ENCODE data around the gene C2CD4D. TPM values are rescaled to one million over a fixed set of nuclear protein-coding genes. Genes with fewer than 3 reads are reported as not detected.

Gene C2CD4D
- total and polyA plus RNA-seq, 10 donors = 0.03 to 0.51 (median 0.07) TPM; not detected in 7

GRCh38 chr1:151831256-151831591, 8.4 kb downstream of the C2CD4D start:
- TF ChIP-seq CTCF (IDR thresholded peaks at IDR 0.05 in 8 of 11, conservative IDR thresholded peaks at IDR 0.05 in 3 of 11) (no peak), POLR2A (IDR thresholded peaks at IDR 0.05) (no peak), POLR2AphosphoS5 (IDR thresholded peaks at IDR 0.05) (no peak)
- peak overlapping the region in 3 of 8 donors; percentile 4 to 65 (median 14) for H3K27ac ChIP-seq
- DNase-seq = no peak
- intact Hi-C loops (cut with DNase I; ENCODE audit: low total_unique reads) = loop anchor here (10.0 kb wide), 1 partner anchor 236 kb away; no protein-coding TSS in a partner anchor
- H3K27me3 ChIP-seq (replicated peaks in 1 of 7) = peaks cover 0 to 19% (median 0%) of the 10 kb centered on the region in 7 donors
- 73 to 91% (median 78%) methylated on average over 4 of the region's 4 CpGs for WGBS, 5 donors
- H3K4me1 ChIP-seq = peaks cover 6 to 53% (median 29%) of the 10 kb centered on the region in 6 donors
- H3K9me3 ChIP-seq = no peaks in the 10 kb centered on the region
- no peaks in the 10 kb centered on the region for H3K36me3 ChIP-seq
- H3K4me3 ChIP-seq = peak overlapping the region in 1 of 8 donors; percentile 19

DNA sequence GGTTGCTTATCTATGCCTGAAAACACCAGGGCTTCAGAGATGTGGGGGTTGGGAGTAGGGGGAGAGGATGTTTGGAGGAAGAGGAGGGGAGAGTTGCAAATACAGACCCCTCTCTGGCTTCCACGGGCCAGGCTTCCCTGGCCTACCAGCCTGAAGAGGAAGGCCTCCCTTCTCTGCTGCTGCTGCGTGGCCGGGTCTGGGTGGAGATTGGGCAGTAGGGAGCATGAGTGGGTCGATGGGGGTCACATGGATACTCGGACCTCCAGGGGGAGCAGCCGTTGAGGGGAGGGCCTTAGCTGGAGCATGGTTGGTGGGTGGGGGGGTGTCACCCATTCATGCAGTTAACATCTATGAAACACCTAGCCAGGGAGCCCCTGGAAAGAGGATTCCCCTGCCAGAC, 9.6 kb downstream of the C2CD4D start:
- no peak overlapping the region for H3K4me3 ChIP-seq
- no peaks in the 10 kb centered on the region for H3K9me3 ChIP-seq
- intact Hi-C loops (cut with DNase I; ENCODE audit: low total_unique reads) = loop anchor here (10.0 kb wide), 1 partner anchor 235 kb away; no protein-coding TSS in a partner anchor
- H3K27me3 ChIP-seq (replicated peaks in 1 of 7) = peaks cover 0 to 23% (median 0%) of the 10 kb centered on the region in 7 donors
- H3K36me3 ChIP-seq = no peaks in the 10 kb centered on the region
- TF ChIP-seq CTCF (IDR thresholded peaks at IDR 0.05 in 8 of 11, conservative IDR thresholded peaks at IDR 0.05 in 3 of 11) (no peak), POLR2A (IDR thresholded peaks at IDR 0.05) (no peak), POLR2AphosphoS5 (IDR thresholded peaks at IDR 0.05) (no peak)
- H3K27ac ChIP-seq = peak overlapping the region in 3 of 8 donors; percentile 8 to 65 (median 36)
- DNase-seq = no peak
- WGBS, 5 donors = 42 to 56% (median 49%) methylated on average over 6 of the region's 6 CpGs
- peaks cover 6 to 52% (median 29%) of the 10 kb centered on the region in 6 donors for H3K4me1 ChIP-seq

DNA sequence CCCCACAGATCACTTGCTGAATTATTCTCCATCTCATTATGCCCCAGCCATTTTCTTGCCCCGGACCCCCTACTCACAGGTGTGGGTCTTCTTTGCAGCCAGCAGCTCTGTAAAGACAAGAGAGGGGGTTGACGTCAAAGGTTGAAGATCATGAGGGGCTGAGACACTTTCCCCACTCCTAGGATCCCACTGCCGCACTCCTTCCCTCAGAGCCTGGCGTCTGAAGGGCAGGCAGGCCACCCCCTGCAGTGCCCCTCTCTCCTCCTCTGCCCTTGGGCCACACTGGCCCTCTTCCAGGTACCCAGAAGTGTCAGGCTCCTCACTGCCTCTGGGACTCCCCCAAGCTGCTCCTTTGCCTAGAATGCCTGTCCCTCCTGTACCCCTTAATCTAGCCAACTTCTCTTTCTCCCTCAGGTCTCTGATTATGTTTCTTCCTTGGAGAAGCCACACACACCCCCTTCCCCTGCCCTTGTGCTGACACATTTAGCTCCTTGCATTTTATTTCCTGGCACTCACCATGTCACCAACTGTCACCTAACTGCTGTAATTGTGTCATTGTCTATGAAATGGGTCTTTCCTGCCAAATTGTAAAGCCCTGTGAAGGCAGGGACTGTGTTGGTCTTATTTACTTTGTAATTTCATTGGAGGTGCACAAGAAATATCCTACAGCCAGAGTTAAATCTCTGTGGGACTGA, 10.1 kb downstream of the C2CD4D start:
- 27 to 39% (median 32%) methylated on average over 4 of the region's 4 CpGs for WGBS, 5 donors
- Histone ChIP-seq H3K27ac (peak overlapping the region in 3 of 8 donors; percentile 8 to 65 (median 36)), H3K27me3 (replicated peaks in 1 of 7) (peaks cover 0 to 23% (median 0%) of the 10 kb centered on the region in 7 donors), H3K4me3 (no peak overlapping the region), H3K36me3 (no peaks in the 10 kb centered on the region), H3K9me3 (no peaks in the 10 kb centered on the region), H3K4me1 (peaks cover 6 to 52% (median 29%) of the 10 kb centered on the region in 6 donors)
- TF ChIP-seq POLR2A (IDR thresholded peaks at IDR 0.05) = no peak
- no peak for TF ChIP-seq CTCF (IDR thresholded peaks at IDR 0.05 in 8 of 11, conservative IDR thresholded peaks at IDR 0.05 in 3 of 11)
- TF ChIP-seq POLR2AphosphoS5 (IDR thresholded peaks at IDR 0.05) = no peak
- DNase-seq = no peak
- intact Hi-C loops (cut with DNase I; ENCODE audit: low total_unique reads) = loop anchor here (10.0 kb wide), 1 partner anchor 235 kb away; no protein-coding TSS in a partner anchor

DNA sequence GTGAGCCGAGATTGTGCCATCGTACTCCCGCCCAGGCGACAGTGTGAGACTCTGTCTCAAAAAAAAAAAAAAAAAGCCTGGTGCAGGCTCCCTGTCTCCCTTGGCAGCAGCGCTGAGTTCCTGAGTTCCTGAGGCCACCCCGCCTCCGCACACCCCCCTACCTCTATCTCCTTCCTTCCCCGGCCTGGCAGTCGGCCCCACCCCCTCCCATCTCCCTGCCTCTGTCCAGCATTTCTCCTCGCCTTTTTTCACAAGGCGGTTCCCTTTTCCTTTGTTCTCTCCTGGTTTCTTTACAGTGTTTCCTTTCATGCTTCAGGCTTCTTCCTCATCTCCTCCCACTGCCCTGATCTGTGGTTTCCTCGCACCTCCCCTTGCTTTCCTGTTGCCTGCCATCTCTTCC, 10.7 kb downstream of the C2CD4D start:
- no peaks in the 10 kb centered on the region for H3K9me3 ChIP-seq
- WGBS, 5 donors = 3 to 9% (median 5%) methylated on average over 11 to 12 of the region's 12 CpGs
- DNase-seq = no peak
- H3K4me1 ChIP-seq = peaks cover 6 to 48% (median 27%) of the 10 kb centered on the region in 6 donors
- TF ChIP-seq POLR2AphosphoS5 (IDR thresholded peaks at IDR 0.05) (no peak), CTCF (IDR thresholded peaks at IDR 0.05 in 8 of 11, conservative IDR thresholded peaks at IDR 0.05 in 3 of 11) (no peak), POLR2A (IDR thresholded peaks at IDR 0.05) (no peak)
- intact Hi-C loops (cut with DNase I; ENCODE audit: low total_unique reads) = no loop called here
- H3K4me3 ChIP-seq = no peak overlapping the region
- H3K36me3 ChIP-seq = no peaks in the 10 kb centered on the region
- H3K27me3 ChIP-seq (replicated peaks in 1 of 7) = peaks cover 0 to 23% (median 0%) of the 10 kb centered on the region in 7 donors
- H3K27ac ChIP-seq = peak overlapping the region in 2 of 8 donors; percentile 8 to 65

All from spleen (tissue), 11 donors.